Measurements from ENCODE around the gene LPCAT1. TPM values are rescaled to one million over a fixed set of nuclear protein-coding genes. Genes with fewer than 3 reads are reported as not detected.
"Not testable (repeated sequence)": the region's sequence is repeated elsewhere in the genome, so short reads cannot be mapped to it uniquely, and the experiment has no call there.

LPCAT1 gene
- total RNA-seq, result 8.9 TPM

- ATAC-seq (peak; percentile 95), DNase-seq (ENCODE audit: low spot score) (peak; percentile 81)
Measured at GRCh38 chr5:1523793-1524480, at the start of gene LPCAT1. Gene LPCAT1, minus strand, starts transcription at chr5:1523960. Its CDS starts 116 bp downstream, at chr5:1523844.

- DNase-seq (ENCODE audit: low spot score) (peak; percentile 79), ATAC-seq (peak; percentile 71)
Measured at GRCh38 chr5:1571875-1572274, 48.1 kb upstream of the LPCAT1 start.

- no peak for DNase-seq (ENCODE audit: low spot score)
- ATAC-seq, result no peak
Measured at GRCh38 chr5:1570975-1571374, 47.2 kb upstream of the LPCAT1 start.

- ATAC-seq (peak; percentile 83), DNase-seq (ENCODE audit: low spot score) (peak; percentile 69)
Measured at GRCh38 chr5:1568201-1568979, 44.6 kb upstream of the LPCAT1 start.

- DNase-seq (ENCODE audit: low spot score); ATAC-seq: not testable (repeated sequence)
Measured at GRCh38 chr5:1567527-1568200, 43.9 kb upstream of the LPCAT1 start.

- DNase-seq (ENCODE audit: low spot score), result no peak
- ATAC-seq, result no peak
Measured at GRCh38 chr5:1565737-1566734, 42.3 kb upstream of the LPCAT1 start.

GRCh38 chr5:1564824-1565736 is 41.3 kb upstream of the LPCAT1 start:
- no peak for ATAC-seq
- DNase-seq (ENCODE audit: low spot score), result no peak

GRCh38 chr5:1564182-1564748 is 40.5 kb upstream of the LPCAT1 start:
- no peak for DNase-seq (ENCODE audit: low spot score)
- ATAC-seq, result no peak

- DNase-seq (ENCODE audit: low spot score) (no peak), ATAC-seq (peak; percentile 14)
Measured at GRCh38 chr5:1563617-1564181, 39.9 kb upstream of the LPCAT1 start.

GRCh38 chr5:1563051-1563461 is 39.3 kb upstream of the LPCAT1 start:
- DNase-seq (ENCODE audit: low spot score), result no peak
- ATAC-seq, result no peak

- ATAC-seq (no peak), DNase-seq (ENCODE audit: low spot score) (no peak)
Measured at GRCh38 chr5:1562599-1562998, 38.8 kb upstream of the LPCAT1 start.

- DNase-seq (ENCODE audit: low spot score) (no peak), ATAC-seq (no peak)
Measured at GRCh38 chr5:1561402-1561929, 37.7 kb upstream of the LPCAT1 start.

GRCh38 chr5:1560499-1560898 is 36.7 kb upstream of the LPCAT1 start:
- not testable (repeated sequence) for DNase-seq (ENCODE audit: low spot score); ATAC-seq

GRCh38 chr5:1558944-1559343 is 35.2 kb upstream of the LPCAT1 start:
- no peak for ATAC-seq
- DNase-seq (ENCODE audit: low spot score), result peak; percentile 29

GRCh38 chr5:1557114-1557873 is 33.5 kb upstream of the LPCAT1 start:
- ATAC-seq, result no peak
- DNase-seq (ENCODE audit: low spot score), result peak; percentile 21

GRCh38 chr5:1555808-1556731 is 32.3 kb upstream of the LPCAT1 start:
- no peak for ATAC-seq
- no peak for DNase-seq (ENCODE audit: low spot score)

Data from left lobe of liver (tissue), 2 donors.